ENCODE results near the gene ZAP70. TPM values are rescaled to one million over a fixed set of nuclear protein-coding genes. Genes with fewer than 3 reads are reported as not detected.

ZAP70 gene
- total RNA-seq, 2 experiments from 2014 or later: 40.8 to 57.9 TPM

GRCh38 chr2:97707362-97708047 is 5.9 kb upstream of the ZAP70 start:
- no TSS peak for BruUV-seq (replicated peaks)
- H3K27ac ChIP-seq (ENCODE audit: low read depth, low read length, poor library complexity, severe bottlenecking): no peak overlapping the region
- no peaks in the 10 kb centered on the region for H3K9me3 ChIP-seq (ENCODE audit: low read length)
- H3K4me3 ChIP-seq (ENCODE audit: low read depth, low read length, poor library complexity, severe bottlenecking): no peak overlapping the region
- no peak overlapping the region for H3K4me2 ChIP-seq (ENCODE audit: low read length)
- intact Hi-C loops (cut with micrococcal nuclease; ENCODE audit: unreplicated experiment): no loop called here
- no peak overlapping the region for H2AFZ ChIP-seq (ENCODE audit: low read length)
- H4K20me1 ChIP-seq (ENCODE audit: insufficient read depth, low read length): no peaks in the 10 kb centered on the region
- no peak for DNase-seq (ENCODE audit: low spot score)
- ChIA-PET POLR2A (no interaction called here), CTCF (ENCODE audit: unreplicated experiment) (no interaction called here)
- H3K79me2 ChIP-seq (ENCODE audit: insufficient read depth, low read depth, low read length): no peaks in the 10 kb centered on the region
- no peaks in the 10 kb centered on the region for H3K9me2 ChIP-seq (ENCODE audit: insufficient read depth, low read length)
- H3K4me1 ChIP-seq (ENCODE audit: insufficient read depth, low read length, poor library complexity, severe bottlenecking): peaks cover 2% of the 10 kb centered on the region
- H3K36me3 ChIP-seq (ENCODE audit: insufficient read depth, low read length): no peaks in the 10 kb centered on the region
- TF ChIP-seq, protein P1, sequence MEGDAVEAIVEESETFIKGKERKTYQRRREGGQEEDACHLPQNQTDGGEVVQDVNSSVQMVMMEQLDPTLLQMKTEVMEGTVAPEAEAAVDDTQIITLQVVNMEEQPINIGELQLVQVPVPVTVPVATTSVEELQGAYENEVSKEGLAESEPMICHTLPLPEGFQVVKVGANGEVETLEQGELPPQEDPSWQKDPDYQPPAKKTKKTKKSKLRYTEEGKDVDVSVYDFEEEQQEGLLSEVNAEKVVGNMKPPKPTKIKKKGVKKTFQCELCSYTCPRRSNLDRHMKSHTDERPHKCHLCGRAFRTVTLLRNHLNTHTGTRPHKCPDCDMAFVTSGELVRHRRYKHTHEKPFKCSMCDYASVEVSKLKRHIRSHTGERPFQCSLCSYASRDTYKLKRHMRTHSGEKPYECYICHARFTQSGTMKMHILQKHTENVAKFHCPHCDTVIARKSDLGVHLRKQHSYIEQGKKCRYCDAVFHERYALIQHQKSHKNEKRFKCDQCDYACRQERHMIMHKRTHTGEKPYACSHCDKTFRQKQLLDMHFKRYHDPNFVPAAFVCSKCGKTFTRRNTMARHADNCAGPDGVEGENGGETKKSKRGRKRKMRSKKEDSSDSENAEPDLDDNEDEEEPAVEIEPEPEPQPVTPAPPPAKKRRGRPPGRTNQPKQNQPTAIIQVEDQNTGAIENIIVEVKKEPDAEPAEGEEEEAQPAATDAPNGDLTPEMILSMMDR (conservative IDR thresholded peaks at IDR 0.05; ENCODE audit: low read length): no peak
- TF ChIP-seq EZH2phosphoT487 (IDR thresholded peaks at IDR 0.05; ENCODE audit: borderline replicate concordance, low read depth, low read length): no peak

- Histone ChIP-seq H4K20me1 (ENCODE audit: insufficient read depth, low read length) (no peaks in the 10 kb centered on the region), H2AFZ (ENCODE audit: low read length) (no peak overlapping the region), H3K27ac (ENCODE audit: low read depth, low read length, poor library complexity, severe bottlenecking) (no peak overlapping the region), H3K4me3 (ENCODE audit: low read depth, low read length, poor library complexity, severe bottlenecking) (no peak overlapping the region), H3K9me3 (ENCODE audit: low read length) (no peaks in the 10 kb centered on the region), H3K36me3 (ENCODE audit: insufficient read depth, low read length) (no peaks in the 10 kb centered on the region), H3K4me2 (ENCODE audit: low read length) (no peak overlapping the region), H3K9me2 (ENCODE audit: insufficient read depth, low read length) (no peaks in the 10 kb centered on the region), H3K4me1 (ENCODE audit: insufficient read depth, low read length, poor library complexity, severe bottlenecking) (peaks cover 7% of the 10 kb centered on the region), H3K79me2 (ENCODE audit: insufficient read depth, low read depth, low read length) (no peaks in the 10 kb centered on the region)
- BruUV-seq (replicated peaks): no TSS peak
- TF ChIP-seq, protein P1 (conservative IDR thresholded peaks at IDR 0.05; ENCODE audit: low read length): no peak
- TF ChIP-seq EZH2phosphoT487 (IDR thresholded peaks at IDR 0.05; ENCODE audit: borderline replicate concordance, low read depth, low read length): no peak
- intact Hi-C loops (cut with micrococcal nuclease; ENCODE audit: unreplicated experiment): no loop called here
- no peak for DNase-seq (ENCODE audit: low spot score)
- ChIA-PET POLR2A (no interaction called here), CTCF (ENCODE audit: unreplicated experiment) (no interaction called here)
Measured at GRCh38 chr2:97708048-97708380, 5.4 kb upstream of the ZAP70 start.

- H3K9me2 ChIP-seq (ENCODE audit: insufficient read depth, low read length): no peaks in the 10 kb centered on the region
- no peak for DNase-seq (ENCODE audit: low spot score)
- H3K4me2 ChIP-seq (ENCODE audit: low read length): no peak overlapping the region
- CTCF ChIA-PET (ENCODE audit: unreplicated experiment): interaction anchor here (1.0 kb wide), 1 partner anchor 9 kb away, joined by 3 read pairs; no protein-coding TSS in a partner anchor
- H3K79me2 ChIP-seq (ENCODE audit: insufficient read depth, low read depth, low read length): peaks cover under 1% of the 10 kb centered on the region; the same call in 1 of the 2 replicates
- intact Hi-C loops (cut with micrococcal nuclease; ENCODE audit: unreplicated experiment): no loop called here
- no peaks in the 10 kb centered on the region for H3K36me3 ChIP-seq (ENCODE audit: insufficient read depth, low read length)
- TF ChIP-seq, protein P1 (conservative IDR thresholded peaks at IDR 0.05; ENCODE audit: low read length): no peak
- TF ChIP-seq EZH2phosphoT487 (IDR thresholded peaks at IDR 0.05; ENCODE audit: borderline replicate concordance, low read depth, low read length): no peak
- POLR2A ChIA-PET: no interaction called here
- H3K4me3 ChIP-seq (ENCODE audit: low read depth, low read length, poor library complexity, severe bottlenecking): no peak overlapping the region
- no TSS peak for BruUV-seq (replicated peaks)
- no peak overlapping the region for H2AFZ ChIP-seq (ENCODE audit: low read length)
- no peak overlapping the region for H3K27ac ChIP-seq (ENCODE audit: low read depth, low read length, poor library complexity, severe bottlenecking)
- H4K20me1 ChIP-seq (ENCODE audit: insufficient read depth, low read length): no peaks in the 10 kb centered on the region
- H3K9me3 ChIP-seq (ENCODE audit: low read length): no peaks in the 10 kb centered on the region
- peaks cover 13% of the 10 kb centered on the region for H3K4me1 ChIP-seq (ENCODE audit: insufficient read depth, low read length, poor library complexity, severe bottlenecking)
Measured at GRCh38 chr2:97708608-97709007, 4.8 kb upstream of the ZAP70 start.

Measured in OCI-LY7 (cell line).